ENCODE results near the gene YIF1B. TPM values are rescaled to one million over a fixed set of nuclear protein-coding genes. Genes with fewer than 3 reads are reported as not detected.
A peak's percentile ranks its signal among the peaks of the same experiment; 100 is the strongest.

Gene YIF1B
- total and polyA plus RNA-seq, 4 donors: 19.5 to 75.9 (median 25.4) TPM

DNA sequence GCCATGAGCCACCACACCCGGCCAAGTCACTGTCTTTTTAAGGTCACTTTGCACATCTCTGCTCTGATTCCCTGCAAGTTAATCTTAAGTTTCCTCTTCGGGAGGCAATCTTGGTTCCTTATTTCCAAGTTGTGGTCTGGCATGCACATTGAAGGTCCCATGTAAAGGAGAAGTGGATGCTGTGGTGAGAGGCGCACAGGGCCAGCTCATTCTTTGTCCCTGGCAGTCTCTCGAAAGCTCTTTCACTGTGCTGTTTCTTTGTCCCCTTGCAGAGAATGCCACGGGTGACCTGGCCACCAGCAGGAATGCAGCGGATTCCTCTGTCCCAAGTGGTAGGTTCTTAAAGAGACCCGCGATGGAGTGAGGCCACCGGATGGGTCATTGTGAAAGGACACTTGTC lies 28.1 kb downstream of the YIF1B start:
- no peak overlapping the region for H3K27ac ChIP-seq (ENCODE audit: low read depth in 1 of 2, low read length in 2 of 2)
- ATAC-seq (ENCODE audit: low FRiP score) (no peak), DNase-seq (no peak)
- 79% methylated on average over 9 of the region's 9 CpGs for WGBS, 2 donors
- no peak overlapping the region for H3K4me3 ChIP-seq (ENCODE audit: low read length in 2 of 2)
- H3K27me3 ChIP-seq (ENCODE audit: control insufficient read depth in 1 of 2, insufficient read depth in 2 of 2, low read length in 1 of 2): no peaks in the 10 kb centered on the region
- H3K4me1 ChIP-seq (ENCODE audit: control insufficient read depth in 1 of 2, insufficient read depth in 2 of 2, low read length in 2 of 2): no peaks in the 10 kb centered on the region
- H3K36me3 ChIP-seq (ENCODE audit: control insufficient read depth in 1 of 2, insufficient read depth in 2 of 2, low read length in 1 of 2): peaks cover 0 to 16% of the 10 kb centered on the region in 2 donors
- intact Hi-C loops (cut with DNase I): no loop called here
- no peaks in the 10 kb centered on the region for H3K9me3 ChIP-seq (ENCODE audit: control insufficient read depth, low read length)

GRCh38 chr19:38285567-38285966 lies 30.2 kb downstream of the YIF1B start:
- 76 to 85% methylated on average over 5 of the region's 5 CpGs for WGBS, 2 donors
- DNase-seq: no peak
- Histone ChIP-seq H3K4me3 (ENCODE audit: low read length in 2 of 2) (no peak overlapping the region), H3K27me3 (ENCODE audit: control insufficient read depth in 1 of 2, insufficient read depth in 2 of 2, low read length in 1 of 2) (no peaks in the 10 kb centered on the region), H3K4me1 (ENCODE audit: control insufficient read depth in 1 of 2, insufficient read depth in 2 of 2, low read length in 2 of 2) (no peaks in the 10 kb centered on the region), H3K9me3 (ENCODE audit: control insufficient read depth, low read length) (no peaks in the 10 kb centered on the region), H3K27ac (ENCODE audit: low read depth in 1 of 2, low read length in 2 of 2) (no peak overlapping the region), H3K36me3 (ENCODE audit: control insufficient read depth in 1 of 2, insufficient read depth in 2 of 2, low read length in 1 of 2) (peaks cover 0 to 12% of the 10 kb centered on the region in 2 donors)
- intact Hi-C loops (cut with DNase I): no loop called here
- ATAC-seq (ENCODE audit: low FRiP score): no peak

DNA sequence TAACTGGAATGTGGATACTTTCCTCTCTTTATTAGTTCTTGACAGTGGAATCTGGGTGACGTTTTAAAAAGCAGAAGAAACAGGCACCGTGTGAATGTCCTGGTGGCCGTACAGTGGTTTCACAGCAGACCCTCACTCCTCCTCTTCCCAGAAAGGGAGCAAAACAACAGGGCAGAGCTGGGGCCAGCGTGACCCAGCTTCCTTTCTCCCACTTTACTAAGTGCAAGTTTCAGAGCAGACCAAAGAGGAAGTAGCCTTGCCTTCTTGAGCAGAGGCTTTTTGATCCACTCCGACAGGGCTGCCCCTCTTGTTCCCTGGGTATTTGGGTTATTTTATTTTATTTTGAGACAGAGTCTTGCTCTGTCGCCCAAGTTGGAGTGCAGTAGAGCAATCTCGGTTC lies 31.3 kb downstream of the YIF1B start:
- Histone ChIP-seq H3K9me3 (ENCODE audit: control insufficient read depth, low read length) (no peaks in the 10 kb centered on the region), H3K4me3 (ENCODE audit: low read length in 2 of 2) (no peak overlapping the region), H3K27ac (ENCODE audit: low read depth in 1 of 2, low read length in 2 of 2) (no peak overlapping the region), H3K4me1 (ENCODE audit: control insufficient read depth in 1 of 2, insufficient read depth in 2 of 2, low read length in 2 of 2) (no peaks in the 10 kb centered on the region), H3K27me3 (ENCODE audit: control insufficient read depth in 1 of 2, insufficient read depth in 2 of 2, low read length in 1 of 2) (no peaks in the 10 kb centered on the region), H3K36me3 (ENCODE audit: control insufficient read depth in 1 of 2, insufficient read depth in 2 of 2, low read length in 1 of 2) (peaks cover 0 to 9% of the 10 kb centered on the region in 2 donors)
- DNase-seq: peak in 1 of 2 donors; percentile 73
- intact Hi-C loops (cut with DNase I): no loop called here
- ATAC-seq (ENCODE audit: low FRiP score): no peak
- 76 to 79% methylated on average over 7 of the region's 7 CpGs for WGBS, 2 donors

- Histone ChIP-seq H3K27ac (ENCODE audit: low read depth in 1 of 2, low read length in 2 of 2) (peak overlapping the region; percentile 48 to 51), H3K36me3 (ENCODE audit: control insufficient read depth in 1 of 2, insufficient read depth in 2 of 2, low read length in 1 of 2) (peaks cover 0 to 3% of the 10 kb centered on the region in 2 donors), H3K4me3 (ENCODE audit: low read length in 2 of 2) (no peak overlapping the region), H3K27me3 (ENCODE audit: control insufficient read depth in 1 of 2, insufficient read depth in 2 of 2, low read length in 1 of 2) (no peaks in the 10 kb centered on the region), H3K9me3 (ENCODE audit: control insufficient read depth, low read length) (no peaks in the 10 kb centered on the region), H3K4me1 (ENCODE audit: control insufficient read depth in 1 of 2, insufficient read depth in 2 of 2, low read length in 2 of 2) (no peaks in the 10 kb centered on the region)
- no peak for ATAC-seq (ENCODE audit: low FRiP score)
- WGBS, 2 donors: 78 to 81% methylated on average over 8 of the region's 8 CpGs
- intact Hi-C loops (cut with DNase I): no loop called here
- no peak for DNase-seq
Observed at GRCh38 chr19:38283271-38283670, 32.5 kb downstream of the YIF1B start.

GRCh38 chr19:38281811-38282566 lies 33.8 kb downstream of the YIF1B start:
- Histone ChIP-seq H3K27ac (ENCODE audit: low read depth in 1 of 2, low read length in 2 of 2) (peak overlapping the region in 1 of 2 donors; percentile 1), H3K4me1 (ENCODE audit: control insufficient read depth in 1 of 2, insufficient read depth in 2 of 2, low read length in 2 of 2) (peaks cover 0 to 3% of the 10 kb centered on the region in 2 donors), H3K36me3 (ENCODE audit: control insufficient read depth in 1 of 2, insufficient read depth in 2 of 2, low read length in 1 of 2) (peaks cover 0 to 2% of the 10 kb centered on the region in 2 donors), H3K27me3 (ENCODE audit: control insufficient read depth in 1 of 2, insufficient read depth in 2 of 2, low read length in 1 of 2) (no peaks in the 10 kb centered on the region), H3K9me3 (ENCODE audit: control insufficient read depth, low read length) (no peaks in the 10 kb centered on the region), H3K4me3 (ENCODE audit: low read length in 2 of 2) (no peak overlapping the region)
- intact Hi-C loops (cut with DNase I): no loop called here
- ATAC-seq (ENCODE audit: low FRiP score): no peak
- 46 to 52% methylated on average over 7 of the region's 7 CpGs for WGBS, 2 donors
- no peak for DNase-seq

- Histone ChIP-seq H3K27me3 (ENCODE audit: control insufficient read depth in 1 of 2, insufficient read depth in 2 of 2, low read length in 1 of 2) (no peaks in the 10 kb centered on the region), H3K9me3 (ENCODE audit: control insufficient read depth, low read length) (no peaks in the 10 kb centered on the region), H3K4me3 (ENCODE audit: low read length in 2 of 2) (no peak overlapping the region), H3K27ac (ENCODE audit: low read depth in 1 of 2, low read length in 2 of 2) (peak overlapping the region; percentile 24 to 83), H3K36me3 (ENCODE audit: control insufficient read depth in 1 of 2, insufficient read depth in 2 of 2, low read length in 1 of 2) (peaks cover 0 to 2% of the 10 kb centered on the region in 2 donors), H3K4me1 (ENCODE audit: control insufficient read depth in 1 of 2, insufficient read depth in 2 of 2, low read length in 2 of 2) (peaks cover 0 to 3% of the 10 kb centered on the region in 2 donors)
- intact Hi-C loops (cut with DNase I): no loop called here
- ATAC-seq (ENCODE audit: low FRiP score): no peak
- DNase-seq: no peak
- WGBS, 2 donors: 82 to 86% methylated on average over 17 of the region's 17 CpGs
Observed at GRCh38 chr19:38280030-38280921, 35.5 kb downstream of the YIF1B start.

DNA sequence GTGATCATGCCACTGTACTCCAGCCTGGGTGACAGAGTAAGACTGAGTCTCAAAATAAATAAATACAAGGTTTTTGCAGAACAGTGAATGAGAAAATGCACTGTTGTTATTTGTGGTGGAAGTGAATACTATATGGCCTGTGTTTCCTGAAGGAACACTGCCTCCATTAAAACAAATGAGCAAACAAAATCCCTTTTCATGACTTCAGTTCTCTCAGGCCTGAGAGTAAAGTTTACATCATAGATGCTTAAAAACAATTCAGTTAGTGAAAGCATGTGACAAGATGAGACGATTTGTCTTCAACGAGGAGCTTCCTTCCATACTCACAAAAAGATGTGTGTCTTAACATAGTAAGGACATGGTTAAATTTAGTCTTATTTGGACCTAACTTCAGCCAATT lies 37.0 kb downstream of the YIF1B start:
- Histone ChIP-seq H3K27ac (ENCODE audit: low read depth in 1 of 2, low read length in 2 of 2) (peak overlapping the region; percentile 83 to 96), H3K4me1 (ENCODE audit: control insufficient read depth in 1 of 2, insufficient read depth in 2 of 2, low read length in 2 of 2) (peaks cover 0 to 3% of the 10 kb centered on the region in 2 donors), H3K27me3 (ENCODE audit: control insufficient read depth in 1 of 2, insufficient read depth in 2 of 2, low read length in 1 of 2) (no peaks in the 10 kb centered on the region), H3K4me3 (ENCODE audit: low read length in 2 of 2) (no peak overlapping the region), H3K9me3 (ENCODE audit: control insufficient read depth, low read length) (no peaks in the 10 kb centered on the region), H3K36me3 (ENCODE audit: control insufficient read depth in 1 of 2, insufficient read depth in 2 of 2, low read length in 1 of 2) (peaks cover 0 to 2% of the 10 kb centered on the region in 2 donors)
- DNase-seq (no peak), ATAC-seq (ENCODE audit: low FRiP score) (no peak)
- 75 to 79% methylated on average over 2 of the region's 2 CpGs for WGBS, 2 donors
- intact Hi-C loops (cut with DNase I): loop anchor here in 1 of 2 donors (2.0 kb wide), 1 partner anchor 14 kb away; the partner anchor contains the start of gene SPINT2

GRCh38 chr19:38277969-38278680 lies 37.6 kb downstream of the YIF1B start:
- H3K9me3 ChIP-seq (ENCODE audit: control insufficient read depth, low read length): no peaks in the 10 kb centered on the region
- H3K4me3 ChIP-seq (ENCODE audit: low read length in 2 of 2): no peak overlapping the region
- ATAC-seq (ENCODE audit: low FRiP score) (peak; percentile 69), DNase-seq (peak; percentile 88 to 92)
- H3K4me1 ChIP-seq (ENCODE audit: control insufficient read depth in 1 of 2, insufficient read depth in 2 of 2, low read length in 2 of 2): peaks cover 0 to 3% of the 10 kb centered on the region in 2 donors
- 15 to 18% methylated on average over 9 of the region's 9 CpGs for WGBS, 2 donors
- H3K27me3 ChIP-seq (ENCODE audit: control insufficient read depth in 1 of 2, insufficient read depth in 2 of 2, low read length in 1 of 2): no peaks in the 10 kb centered on the region
- peaks cover 0 to 2% of the 10 kb centered on the region in 2 donors for H3K36me3 ChIP-seq (ENCODE audit: control insufficient read depth in 1 of 2, insufficient read depth in 2 of 2, low read length in 1 of 2)
- peak overlapping the region; percentile 83 to 96 for H3K27ac ChIP-seq (ENCODE audit: low read depth in 1 of 2, low read length in 2 of 2)
- intact Hi-C loops (cut with DNase I): loop anchor here in 1 of 2 donors (2.0 kb wide), 1 partner anchor 13 kb away; the partner anchor contains the start of gene SPINT2
